Measurements from ENCODE around the gene STPG2.

The STPG2 gene

DNA sequence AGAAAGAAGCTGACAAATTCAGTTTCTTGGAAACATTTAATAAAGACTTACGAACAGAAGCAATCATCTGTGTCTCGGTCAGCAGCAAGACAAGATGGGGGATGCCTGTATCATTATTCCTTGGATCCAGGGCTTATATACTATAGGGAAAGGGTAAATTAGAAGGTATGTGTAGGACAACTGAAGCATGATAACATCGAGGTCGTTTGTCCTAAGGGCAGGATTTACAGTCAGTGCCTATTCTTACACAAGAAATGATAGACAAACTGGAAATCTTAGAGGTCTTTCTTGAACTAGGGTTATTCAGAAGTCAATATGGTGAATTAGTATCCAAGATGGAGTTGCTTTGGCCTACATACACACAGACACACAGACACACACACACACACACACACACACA lies 553.0 kb downstream of the STPG2 start:
- Histone ChIP-seq H3K9ac (ENCODE audit: low read length) (no peak overlapping the region), H3K4ac (ENCODE audit: low read depth in 1 of 2, low read length in 2 of 2) (no peak overlapping the region), H2BK15ac (ENCODE audit: low read depth, poor library complexity, severe bottlenecking) (no peak overlapping the region), H3K18ac (ENCODE audit: low read depth in 1 of 2, low read length in 2 of 2) (no peak overlapping the region), H3K9me3 (ENCODE audit: control insufficient read depth, low read length) (peaks cover 6% of the 10 kb centered on the region), H3K23ac (ENCODE audit: low read length in 2 of 2) (no peak overlapping the region), H2AK5ac (ENCODE audit: low read length, severe bottlenecking) (no peak overlapping the region), H4K8ac (ENCODE audit: low read length) (no peak overlapping the region), H2BK120ac (ENCODE audit: low read depth, low read length) (no peak overlapping the region), H3K4me3 (ENCODE audit: insufficient read depth in 1 of 2, low read depth in 1 of 2, low read length in 2 of 2) (no peak overlapping the region), H3K27me3 (ENCODE audit: control insufficient read depth in 1 of 2, insufficient read depth in 1 of 2, low read length in 2 of 2) (no peaks in the 10 kb centered on the region), H4K91ac (ENCODE audit: low read length) (no peak overlapping the region), H3K4me1 (ENCODE audit: control insufficient read depth, insufficient read depth, low read depth, low read length) (no peaks in the 10 kb centered on the region), H3K4me2 (ENCODE audit: low read length, poor library complexity, severe bottlenecking) (no peak overlapping the region), H2AFZ (ENCODE audit: low read depth, low read length) (no peak overlapping the region), H3K79me1 (replicated peaks; ENCODE audit: low read length, poor library complexity, severe bottlenecking) (no peaks in the 10 kb centered on the region), H3K36me3 (ENCODE audit: control insufficient read depth in 1 of 2, insufficient read depth in 2 of 2, low read depth in 1 of 2, low read length in 2 of 2) (no peaks in the 10 kb centered on the region), H3K14ac (ENCODE audit: low read length in 2 of 2) (no peak overlapping the region), H2BK12ac (ENCODE audit: low read length in 2 of 2) (no peak overlapping the region), H3K27ac (ENCODE audit: low read length, poor library complexity, severe bottlenecking) (no peak overlapping the region), H2BK5ac (ENCODE audit: low read depth, low read length, poor library complexity, severe bottlenecking) (no peak overlapping the region)
- WGBS, result 74% methylated on average over 4 of the region's 4 CpGs
- DNase-seq, result no peak

- DNase-seq, result no peak
- Histone ChIP-seq H3K9ac (ENCODE audit: low read length) (no peak overlapping the region), H2BK120ac (ENCODE audit: low read depth, low read length) (no peak overlapping the region), H3K4me2 (ENCODE audit: low read length, poor library complexity, severe bottlenecking) (no peak overlapping the region), H3K4me1 (ENCODE audit: control insufficient read depth, insufficient read depth, low read depth, low read length) (no peaks in the 10 kb centered on the region), H2AFZ (ENCODE audit: low read depth, low read length) (no peak overlapping the region), H2BK15ac (ENCODE audit: low read depth, poor library complexity, severe bottlenecking) (no peak overlapping the region), H3K27me3 (ENCODE audit: control insufficient read depth in 1 of 2, insufficient read depth in 1 of 2, low read length in 2 of 2) (no peaks in the 10 kb centered on the region), H3K27ac (ENCODE audit: low read length, poor library complexity, severe bottlenecking) (no peak overlapping the region), H2BK5ac (ENCODE audit: low read depth, low read length, poor library complexity, severe bottlenecking) (no peak overlapping the region), H3K14ac (ENCODE audit: low read length in 2 of 2) (no peak overlapping the region), H3K36me3 (ENCODE audit: control insufficient read depth in 1 of 2, insufficient read depth in 2 of 2, low read depth in 1 of 2, low read length in 2 of 2) (no peaks in the 10 kb centered on the region), H3K18ac (ENCODE audit: low read depth in 1 of 2, low read length in 2 of 2) (no peak overlapping the region), H3K9me3 (ENCODE audit: control insufficient read depth, low read length) (peaks cover 6% of the 10 kb centered on the region), H2BK12ac (ENCODE audit: low read length in 2 of 2) (no peak overlapping the region), H2AK5ac (ENCODE audit: low read length, severe bottlenecking) (no peak overlapping the region), H4K8ac (ENCODE audit: low read length) (no peak overlapping the region), H3K4ac (ENCODE audit: low read depth in 1 of 2, low read length in 2 of 2) (no peak overlapping the region), H4K91ac (ENCODE audit: low read length) (no peak overlapping the region), H3K23ac (ENCODE audit: low read length in 2 of 2) (no peak overlapping the region), H3K79me1 (replicated peaks; ENCODE audit: low read length, poor library complexity, severe bottlenecking) (no peaks in the 10 kb centered on the region), H3K4me3 (ENCODE audit: insufficient read depth in 1 of 2, low read depth in 1 of 2, low read length in 2 of 2) (no peak overlapping the region)
- 100% methylated on average over 1 of the region's 5 CpGs for WGBS
Measured at GRCh38 chr4:97589481-97590196, 553.6 kb downstream of the STPG2 start.

- 100% methylated on average over 1 of the region's 2 CpGs for WGBS
- Histone ChIP-seq H3K4ac (ENCODE audit: low read depth in 1 of 2, low read length in 2 of 2) (no peak overlapping the region), H3K36me3 (ENCODE audit: control insufficient read depth in 1 of 2, insufficient read depth in 2 of 2, low read depth in 1 of 2, low read length in 2 of 2) (no peaks in the 10 kb centered on the region)
Measured at GRCh38 chr4:97587912-97588311, 555.4 kb downstream of the STPG2 start.

DNA sequence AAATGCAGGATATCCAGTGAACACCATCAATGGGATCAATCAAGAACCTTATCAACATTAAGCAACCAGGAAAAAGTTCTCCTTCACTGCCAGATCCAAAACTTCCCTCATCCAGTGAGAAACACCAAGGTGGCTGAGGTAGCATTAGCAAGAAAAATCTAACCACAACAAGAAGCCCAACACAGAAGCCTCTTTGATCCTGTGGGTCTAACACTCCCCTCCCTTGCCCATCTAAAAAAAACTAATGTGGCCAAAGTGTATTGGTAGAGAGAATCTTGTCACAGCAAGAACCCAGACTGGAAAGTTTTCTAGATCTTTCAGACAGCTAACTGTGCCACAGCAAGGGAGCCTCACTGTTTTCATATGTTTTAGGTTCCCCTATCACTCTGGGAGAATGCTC lies 558.0 kb downstream of the STPG2 start:
- Histone ChIP-seq H3K79me1 (replicated peaks; ENCODE audit: low read length, poor library complexity, severe bottlenecking) (no peaks in the 10 kb centered on the region), H2BK15ac (ENCODE audit: low read depth, poor library complexity, severe bottlenecking) (no peak overlapping the region), H3K4me3 (ENCODE audit: insufficient read depth in 1 of 2, low read depth in 1 of 2, low read length in 2 of 2) (no peak overlapping the region), H3K9me3 (ENCODE audit: control insufficient read depth, low read length) (peaks cover 7% of the 10 kb centered on the region), H2AFZ (ENCODE audit: low read depth, low read length) (no peak overlapping the region), H4K91ac (ENCODE audit: low read length) (no peak overlapping the region), H3K14ac (ENCODE audit: low read length in 2 of 2) (no peak overlapping the region), H3K4ac (ENCODE audit: low read depth in 1 of 2, low read length in 2 of 2) (no peak overlapping the region), H3K36me3 (ENCODE audit: control insufficient read depth in 1 of 2, insufficient read depth in 2 of 2, low read depth in 1 of 2, low read length in 2 of 2) (no peaks in the 10 kb centered on the region), H3K9ac (ENCODE audit: low read length) (no peak overlapping the region), H2BK120ac (ENCODE audit: low read depth, low read length) (no peak overlapping the region), H4K8ac (ENCODE audit: low read length) (no peak overlapping the region), H3K27me3 (ENCODE audit: control insufficient read depth in 1 of 2, insufficient read depth in 1 of 2, low read length in 2 of 2) (no peaks in the 10 kb centered on the region), H3K23ac (ENCODE audit: low read length in 2 of 2) (no peak overlapping the region), H3K4me2 (ENCODE audit: low read length, poor library complexity, severe bottlenecking) (no peak overlapping the region), H2AK5ac (ENCODE audit: low read length, severe bottlenecking) (no peak overlapping the region), H2BK5ac (ENCODE audit: low read depth, low read length, poor library complexity, severe bottlenecking) (no peak overlapping the region), H3K18ac (ENCODE audit: low read depth in 1 of 2, low read length in 2 of 2) (no peak overlapping the region), H3K27ac (ENCODE audit: low read length, poor library complexity, severe bottlenecking) (no peak overlapping the region), H2BK12ac (ENCODE audit: low read length in 2 of 2) (no peak overlapping the region), H3K4me1 (ENCODE audit: control insufficient read depth, insufficient read depth, low read depth, low read length) (no peaks in the 10 kb centered on the region)
- DNase-seq, result no peak

More at GRCh38 chr4:97587912-97588311, 555.4 kb downstream of the STPG2 start:
- Histone ChIP-seq H3K4me1 (ENCODE audit: control insufficient read depth, insufficient read depth, low read depth, low read length) (no peaks in the 10 kb centered on the region), H3K79me1 (replicated peaks; ENCODE audit: low read length, poor library complexity, severe bottlenecking) (no peaks in the 10 kb centered on the region), H3K18ac (ENCODE audit: low read depth in 1 of 2, low read length in 2 of 2) (no peak overlapping the region), H2BK5ac (ENCODE audit: low read depth, low read length, poor library complexity, severe bottlenecking) (no peak overlapping the region), H3K27me3 (ENCODE audit: control insufficient read depth in 1 of 2, insufficient read depth in 1 of 2, low read length in 2 of 2) (no peaks in the 10 kb centered on the region), H3K9me3 (ENCODE audit: control insufficient read depth, low read length) (peaks cover 3% of the 10 kb centered on the region), H4K91ac (ENCODE audit: low read length) (no peak overlapping the region), H3K27ac (ENCODE audit: low read length, poor library complexity, severe bottlenecking) (no peak overlapping the region), H2BK12ac (ENCODE audit: low read length in 2 of 2) (no peak overlapping the region), H3K23ac (ENCODE audit: low read length in 2 of 2) (no peak overlapping the region), H3K14ac (ENCODE audit: low read length in 2 of 2) (no peak overlapping the region), H4K8ac (ENCODE audit: low read length) (no peak overlapping the region), H2BK120ac (ENCODE audit: low read depth, low read length) (no peak overlapping the region), H2AFZ (ENCODE audit: low read depth, low read length) (no peak overlapping the region), H3K4me3 (ENCODE audit: insufficient read depth in 1 of 2, low read depth in 1 of 2, low read length in 2 of 2) (no peak overlapping the region), H2BK15ac (ENCODE audit: low read depth, poor library complexity, severe bottlenecking) (no peak overlapping the region), H2AK5ac (ENCODE audit: low read length, severe bottlenecking) (no peak overlapping the region), H3K9ac (ENCODE audit: low read length) (no peak overlapping the region), H3K4me2 (ENCODE audit: low read length, poor library complexity, severe bottlenecking) (no peak overlapping the region)
- DNase-seq, result no peak
